Right cardiac atrium (tissue), 5 donors: ENCODE data around the gene PRR36. TPM values are rescaled to one million over a fixed set of nuclear protein-coding genes. Genes with fewer than 3 reads are reported as not detected.

ENCODE experiments used
- ATAC-seq, 2 donors: fragments of 200-7000 bp; cut with Tn5 transposase; one replicate each; pipeline versions ENCODE4 v1.8.0 to v1.9.1; 2020; ENCODE audit warnings: moderate library complexity in 2 of 2, mild to moderate bottlenecking in 1 of 2
- DNase-seq, 3 donors: peaks; one replicate each; pipeline ENCODE4 v3.0.0-alpha.2; 2020
- H3K27ac ChIP-seq: one replicate; pipeline ENCODE4 v1.5.1; 2013; ENCODE audit warnings: mild to moderate bottlenecking, low read length, control low read depth, moderate library complexity
- H3K27me3 ChIP-seq: one replicate; pipeline ENCODE4 v1.6.1; 2013; ENCODE audit not compliant: control insufficient read depth, insufficient read depth
- H3K4me1 ChIP-seq: one replicate; pipeline ENCODE4 v1.6.1; 2013; ENCODE audit warnings: low read length; ENCODE audit not compliant: control insufficient read depth, insufficient read depth
- H3K4me3 ChIP-seq: one replicate; pipeline ENCODE4 v1.5.1; 2013; ENCODE audit warnings: low read length, control low read depth
- H3K9me3 ChIP-seq: one replicate; pipeline ENCODE4 v1.6.1; 2013; ENCODE audit warnings: low read length; ENCODE audit not compliant: control insufficient read depth
- WGBS: extraction: QIAGEN DNeasy Blood & Tissue Kit; methylation state at CpG from one replicate; pipeline ENCODE4 v1.1.7; 2013; 5-methylcytosine and 5-hydroxymethylcytosine counted together
- intact Hi-C, 4 donors: fragments of 100-400 bp; cut with DNase I; formaldehyde crosslinking; loops; one replicate each; pipeline versions ENCODE4 v1.11.0 to v1.14.0; 2022 to 2023
- polyA plus RNA-seq: library from polyadenylated mRNA; stranded (reverse); fragments of 200-250 nt; gene quantifications from one replicate; pipeline ENCODE4 v1.2.3, GENCODE V29; 2013
- total RNA-seq, 4 donors: library from RNA; stranded (reverse); fragmentation: NEBNext Ultra II Directional; extraction: Animal tissue kit (Norgen Biotek cat#: 25700); gene quantifications; one replicate each; pipeline ENCODE4 v1.2.1, GENCODE V29; 2021
- donor health status: healthy with polysubstance abuse.
- donor health status: DM: no; HTN: yes; CAD: no.
- donor health status: DM: no; HTN: no; CAD: no.
- donor health status: DM: no; HTN: yes; CAD: no; lungs with severe emphysema.
- donor health status: DM: yes; HTN: yes; CAD: no.

Gene PRR36
- total and polyA plus RNA-seq, 5 donors, result 0.11 to 0.34 (median 0.29) TPM; not detected in 2

DNA sequence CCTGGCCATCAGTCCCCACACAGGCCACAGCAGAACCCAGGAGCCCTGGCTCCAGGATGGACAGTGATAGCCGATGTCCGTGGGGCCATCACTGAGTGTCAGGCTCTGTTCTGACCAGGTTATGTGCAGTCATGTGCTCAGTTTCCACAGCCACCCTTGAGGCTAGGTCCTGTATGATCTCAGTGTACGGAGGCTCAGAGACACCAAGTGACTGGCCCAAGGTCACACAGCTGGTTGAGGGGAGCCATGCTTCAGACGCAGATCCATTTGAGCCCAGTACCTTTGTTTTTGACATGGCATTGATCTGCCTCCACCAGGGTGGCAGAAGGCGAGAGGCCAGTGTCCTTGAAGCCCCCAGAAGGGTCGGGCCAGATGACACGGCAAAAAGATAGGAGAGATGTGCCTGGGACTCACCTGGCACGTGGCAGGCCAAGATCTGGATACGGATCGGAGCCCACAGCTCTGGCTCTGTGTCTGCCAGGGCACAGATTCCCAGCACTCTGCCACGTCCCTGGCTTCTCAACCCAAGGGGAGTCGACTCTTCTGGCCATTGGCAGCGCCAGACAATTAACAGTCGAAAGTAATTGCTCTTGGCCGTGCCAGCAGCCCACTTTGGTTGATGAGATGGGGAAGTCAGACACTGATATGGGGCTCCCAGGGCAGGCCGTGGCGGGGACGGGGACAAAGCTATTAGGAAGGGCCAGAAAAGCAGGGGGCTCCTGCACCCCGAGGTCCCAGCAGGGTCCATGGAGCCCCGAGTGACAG lies 28.6 kb downstream of the PRR36 start:
- 86% methylated on average over 20 of the region's 20 CpGs for WGBS
- H3K4me1 ChIP-seq, result no peaks in the 10 kb centered on the region
- no peak for ATAC-seq
- no peaks in the 10 kb centered on the region for H3K9me3 ChIP-seq
- DNase-seq, result no peak
- H3K27ac ChIP-seq, result no peak overlapping the region
- intact Hi-C loops, result no loop called here
- H3K27me3 ChIP-seq, result no peaks in the 10 kb centered on the region
- no peak overlapping the region for H3K4me3 ChIP-seq

DNA sequence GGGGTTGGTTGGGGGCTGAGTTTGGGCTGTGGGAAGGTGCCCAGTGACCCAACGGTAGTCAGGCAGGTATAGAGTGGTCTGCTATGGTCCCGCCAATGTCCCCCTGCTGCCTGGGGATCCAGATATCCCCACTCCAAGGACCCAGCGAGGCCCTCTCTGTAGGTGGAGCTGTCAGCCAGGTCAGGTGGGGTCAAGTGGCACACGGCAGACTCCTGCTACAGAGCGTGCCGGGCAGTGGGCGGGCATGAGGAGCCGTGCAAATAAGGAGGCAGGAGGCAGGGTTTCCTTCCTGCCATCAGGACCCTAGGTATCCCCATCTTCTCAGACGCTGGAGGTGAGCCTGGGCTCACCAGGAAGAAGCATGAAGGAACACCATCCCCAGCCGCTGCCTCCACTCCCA lies 29.2 kb downstream of the PRR36 start:
- ATAC-seq (no peak), DNase-seq (no peak)
- no peaks in the 10 kb centered on the region for H3K9me3 ChIP-seq
- 81% methylated on average over 10 of the region's 10 CpGs for WGBS
- no peaks in the 10 kb centered on the region for H3K27me3 ChIP-seq
- intact Hi-C loops, result no loop called here
- no peak overlapping the region for H3K27ac ChIP-seq
- no peak overlapping the region for H3K4me3 ChIP-seq
- no peaks in the 10 kb centered on the region for H3K4me1 ChIP-seq

DNA sequence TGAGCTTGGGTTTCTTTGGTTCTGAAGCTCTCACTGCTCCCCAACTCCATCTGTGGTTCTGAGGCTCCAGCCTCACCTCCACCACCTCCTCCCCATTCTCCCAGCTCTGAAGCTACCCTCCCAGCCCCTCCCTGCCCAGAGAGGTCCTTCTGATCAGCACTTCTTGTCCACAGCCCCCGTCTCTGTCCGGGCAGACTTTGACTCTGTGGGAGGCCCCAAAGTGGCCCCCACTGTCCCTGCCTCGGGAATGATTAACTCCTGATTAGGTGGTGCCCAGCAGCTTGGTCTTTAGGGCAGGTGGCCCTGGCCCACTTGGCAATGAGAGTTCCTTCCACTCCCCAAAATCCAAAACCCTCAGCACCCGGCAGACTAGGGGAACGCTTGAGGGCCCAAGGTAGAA lies 29.8 kb downstream of the PRR36 start:
- no peak overlapping the region for H3K4me3 ChIP-seq
- H3K4me1 ChIP-seq, result no peaks in the 10 kb centered on the region
- DNase-seq (no peak), ATAC-seq (no peak)
- no peaks in the 10 kb centered on the region for H3K9me3 ChIP-seq
- H3K27ac ChIP-seq, result no peak overlapping the region
- intact Hi-C loops, result no loop called here
- H3K27me3 ChIP-seq, result no peaks in the 10 kb centered on the region
- 86% methylated on average over 5 of the region's 5 CpGs for WGBS

DNA sequence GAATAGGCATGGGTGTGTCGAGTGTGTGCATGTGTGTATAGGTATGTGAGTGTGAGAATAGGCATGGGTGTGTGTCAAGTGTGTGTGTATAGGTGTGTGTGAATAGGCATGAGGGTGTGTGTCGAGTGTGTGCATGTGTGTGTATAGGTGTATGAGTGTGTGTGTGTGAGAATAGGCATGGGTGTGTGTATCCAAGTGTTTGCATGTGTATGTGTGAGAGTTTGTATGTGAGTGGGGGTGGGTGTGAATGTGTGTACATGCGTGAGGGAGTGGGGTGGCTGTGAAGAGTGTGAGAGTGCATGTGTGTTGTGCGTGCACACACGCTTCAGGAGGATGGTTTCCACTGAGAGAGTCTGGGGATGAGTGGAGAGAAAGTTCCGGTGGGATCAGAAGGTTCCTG lies 30.7 kb downstream of the PRR36 start:
- WGBS, result 93% methylated on average over 6 of the region's 6 CpGs

DNA sequence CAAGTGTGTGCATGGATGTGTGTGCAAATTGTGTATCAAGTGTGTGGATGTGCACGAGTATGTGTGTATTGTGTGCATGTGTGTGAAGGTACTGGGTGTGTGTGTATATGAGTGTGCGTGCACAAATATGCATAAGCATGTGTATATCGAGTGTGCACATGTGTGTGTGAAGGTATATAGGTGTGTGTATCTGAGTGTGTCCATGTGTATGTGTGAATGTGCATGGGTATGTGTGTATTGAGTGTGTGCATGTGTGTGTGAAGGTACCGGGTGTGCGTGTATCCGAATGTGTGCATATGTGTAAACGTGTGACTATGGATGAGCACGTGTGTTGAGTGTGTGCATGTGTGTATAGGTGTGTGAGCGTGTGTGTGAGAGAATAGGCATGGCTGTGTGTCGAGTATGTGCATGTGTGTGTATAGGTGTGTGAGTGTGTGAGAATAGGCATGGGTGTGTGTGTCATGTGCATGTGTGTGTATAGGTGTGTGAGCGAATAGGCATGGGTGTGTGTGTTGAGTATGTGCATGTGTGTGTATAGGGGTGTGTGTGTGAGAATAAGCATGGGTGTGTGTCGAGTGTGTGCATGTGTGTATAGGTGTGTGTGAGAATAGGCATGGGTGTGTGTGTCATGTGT lies 31.4 kb downstream of the PRR36 start:
- Histone ChIP-seq H3K4me1 (no peaks in the 10 kb centered on the region), H3K9me3 (no peaks in the 10 kb centered on the region), H3K27me3 (no peaks in the 10 kb centered on the region), H3K27ac (no peak overlapping the region), H3K4me3 (no peak overlapping the region)
- ATAC-seq (no peak), DNase-seq (no peak)
- 96% methylated on average over 12 of the region's 12 CpGs for WGBS
- intact Hi-C loops, result no loop called here

More for the DNA sequence above, 30.7 kb downstream of the PRR36 start:
- DNase-seq, result no peak
- Histone ChIP-seq H3K27me3 (no peaks in the 10 kb centered on the region), H3K9me3 (no peaks in the 10 kb centered on the region), H3K4me1 (no peaks in the 10 kb centered on the region), H3K4me3 (no peak overlapping the region), H3K27ac (no peak overlapping the region)
- ATAC-seq, result no peak
- intact Hi-C loops, result no loop called here

DNA sequence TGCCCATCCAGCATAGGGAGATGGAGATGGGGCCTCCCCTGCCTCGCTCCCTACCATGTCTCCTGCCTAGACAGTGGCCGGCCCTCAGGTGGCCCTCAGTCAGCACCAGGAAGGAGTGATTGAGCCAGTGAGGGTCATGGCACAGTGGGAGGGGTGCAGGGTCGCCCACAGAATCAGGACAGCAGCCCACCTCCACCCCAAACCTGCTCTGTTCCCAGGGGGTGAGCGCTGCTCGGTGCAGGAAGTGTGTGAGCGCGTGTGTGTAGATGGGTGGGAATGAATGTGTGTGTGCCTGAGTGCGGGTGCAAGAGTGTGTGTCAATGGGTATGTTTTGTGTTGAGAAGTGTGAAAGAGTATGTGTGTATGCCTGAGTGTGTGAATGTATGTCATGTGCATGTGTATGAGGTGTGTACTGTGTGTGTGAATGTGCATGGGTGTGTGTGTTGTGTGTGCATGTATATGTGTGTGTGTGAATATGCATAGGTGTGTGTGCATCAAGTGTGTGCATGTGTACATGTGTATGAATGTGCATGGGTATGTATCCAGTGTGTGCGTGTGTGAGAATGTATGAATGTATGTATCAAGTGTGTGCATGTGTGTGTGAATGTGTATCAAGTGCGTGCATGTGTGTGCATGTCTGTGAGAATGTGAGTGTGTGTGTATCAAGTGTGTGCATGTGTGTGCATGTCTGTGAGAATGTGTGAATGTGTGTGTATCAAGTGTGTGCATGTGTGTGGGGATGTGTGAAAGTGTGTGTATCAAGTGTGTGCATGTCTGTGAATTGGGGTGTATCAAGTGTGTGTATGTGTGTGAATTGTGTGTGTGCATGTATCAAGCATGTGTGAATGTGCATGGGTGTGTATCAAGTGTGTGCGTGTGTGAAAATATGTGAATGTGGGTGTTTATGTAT lies 32.2 kb downstream of the PRR36 start:
- no peak overlapping the region for H3K27ac ChIP-seq
- 92% methylated on average over 11 of the region's 11 CpGs for WGBS
- no peaks in the 10 kb centered on the region for H3K9me3 ChIP-seq
- no peak for ATAC-seq
- intact Hi-C loops, result no loop called here
- no peaks in the 10 kb centered on the region for H3K27me3 ChIP-seq
- H3K4me3 ChIP-seq, result no peak overlapping the region
- no peak for DNase-seq
- H3K4me1 ChIP-seq, result no peaks in the 10 kb centered on the region

DNA sequence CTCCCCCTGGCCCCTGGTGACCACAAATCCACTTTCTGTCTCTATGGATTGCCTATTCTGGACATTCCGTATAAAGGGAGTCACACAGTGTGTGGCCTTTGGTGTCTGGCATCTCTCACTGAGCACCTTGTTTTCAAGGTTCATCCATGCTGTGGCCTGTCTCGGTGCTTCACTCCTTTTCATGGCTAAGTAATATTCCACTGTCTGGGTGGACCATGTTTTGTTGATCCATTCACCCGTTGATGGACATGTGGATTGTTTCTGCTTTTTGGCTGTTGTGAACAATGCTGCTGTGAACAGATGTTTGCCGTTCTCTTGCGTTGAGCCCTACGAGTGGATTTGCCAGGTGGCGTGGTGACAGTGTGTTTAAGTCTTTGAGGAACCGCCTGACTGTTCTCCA lies 33.6 kb downstream of the PRR36 start:
- no peak for DNase-seq
- no peak overlapping the region for H3K27ac ChIP-seq
- ATAC-seq, result no peak

DNA sequence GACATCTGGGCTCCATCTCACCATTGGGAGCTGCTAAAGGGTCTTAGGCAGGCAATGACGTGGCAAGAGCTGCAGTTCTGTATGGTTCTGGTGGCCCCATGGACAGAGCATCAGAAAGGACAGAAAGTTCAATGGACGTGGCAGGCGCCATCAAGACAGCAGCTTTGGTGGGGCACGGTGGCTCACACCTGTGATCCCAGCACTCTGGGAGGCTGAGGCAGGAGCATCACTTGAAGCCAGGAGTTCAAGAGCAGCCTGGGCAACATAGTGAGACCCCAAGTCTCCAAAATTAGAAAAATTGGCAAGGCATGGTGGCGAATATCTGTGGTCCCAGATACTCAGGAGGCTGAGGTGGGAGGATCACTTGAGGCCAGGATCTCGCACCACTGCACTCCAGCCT lies 34.7 kb downstream of the PRR36 start:
- Histone ChIP-seq H3K27ac (no peak overlapping the region), H3K9me3 (no peaks in the 10 kb centered on the region), H3K4me3 (no peak overlapping the region), H3K4me1 (no peaks in the 10 kb centered on the region), H3K27me3 (no peaks in the 10 kb centered on the region)
- ATAC-seq, result no peak
- WGBS, result 92% methylated on average over 6 of the region's 6 CpGs
- DNase-seq, result no peak
- intact Hi-C loops, result no loop called here

More for the DNA sequence above, 33.6 kb downstream of the PRR36 start:
- Histone ChIP-seq H3K27me3 (no peaks in the 10 kb centered on the region), H3K4me3 (no peak overlapping the region), H3K4me1 (no peaks in the 10 kb centered on the region), H3K9me3 (no peaks in the 10 kb centered on the region)
- intact Hi-C loops, result no loop called here
- whole genome bisulfite sequencing, result 84% methylated on average over 8 of the region's 8 CpGs

DNA sequence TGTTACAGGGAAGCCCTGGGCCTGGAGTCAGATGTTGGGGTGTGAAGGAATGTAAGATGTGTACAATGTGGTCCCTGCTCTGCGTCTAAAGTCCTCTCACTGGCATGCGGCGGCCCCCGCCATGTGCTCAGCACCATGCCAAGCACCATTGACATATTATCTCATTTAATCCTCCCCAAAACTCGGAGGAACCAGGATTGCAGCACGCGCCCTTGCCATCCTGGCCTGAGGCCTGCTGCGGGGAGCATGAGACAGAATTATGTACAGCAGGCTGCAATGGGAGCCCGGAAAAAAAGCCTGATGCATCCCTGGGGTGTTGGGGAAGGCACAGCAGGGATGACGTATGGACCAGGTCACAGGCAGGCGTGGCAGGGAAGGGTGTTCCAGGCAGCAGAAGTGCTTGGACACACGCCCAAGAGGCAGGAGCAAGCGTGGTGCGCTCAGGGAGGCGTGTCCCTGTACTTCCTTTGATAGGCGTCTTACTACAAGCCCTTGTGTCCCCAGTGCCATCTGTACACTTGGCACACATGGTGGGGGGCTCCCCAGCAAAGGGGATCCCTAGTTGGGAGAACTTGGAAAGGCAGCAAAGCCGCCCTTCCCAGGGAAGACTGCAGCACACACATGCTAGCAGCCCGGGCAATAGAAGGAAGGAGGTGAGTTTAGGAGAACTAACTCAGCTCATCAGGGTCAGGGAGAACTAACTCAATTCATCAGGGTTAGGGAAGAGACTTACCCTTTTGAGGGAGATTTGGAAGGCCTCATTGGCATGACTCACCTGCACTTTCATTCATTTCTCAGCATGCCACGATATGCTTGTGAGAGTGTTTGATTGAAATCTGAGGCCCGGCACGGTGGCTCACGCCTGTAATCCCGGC lies 40.7 kb downstream of the PRR36 start:
- Histone ChIP-seq H3K4me1 (peaks cover 7% of the 10 kb centered on the region), H3K27ac (no peak overlapping the region), H3K4me3 (no peak overlapping the region), H3K9me3 (no peaks in the 10 kb centered on the region), H3K27me3 (no peaks in the 10 kb centered on the region)
- DNase-seq, result peak; percentile 84 to 89 (median 84)
- intact Hi-C loops, result no loop called here
- WGBS, result 69% methylated on average over 23 of the region's 23 CpGs
- ATAC-seq, result peak; percentile 10 to 56

DNA sequence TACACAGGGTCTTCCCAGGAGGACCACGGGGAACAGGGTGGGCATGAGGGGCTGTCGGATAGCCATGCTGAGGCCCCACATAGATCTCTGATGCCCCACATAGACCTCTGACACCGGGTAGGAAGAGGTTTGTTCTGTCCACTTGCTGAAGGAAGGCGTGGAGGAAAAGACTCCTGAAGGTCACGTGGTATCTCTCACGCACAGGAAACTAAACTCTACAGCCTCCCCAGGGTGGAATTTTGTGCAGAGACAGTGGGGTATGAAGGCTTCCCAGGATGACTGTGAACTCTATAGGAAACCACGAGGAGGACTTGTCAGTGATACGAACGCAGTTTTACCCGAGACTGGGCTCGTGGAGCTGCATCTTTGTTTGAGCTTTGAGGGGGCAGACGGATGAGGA lies 41.4 kb downstream of the PRR36 start:
- H3K4me3 ChIP-seq, result no peak overlapping the region
- H3K9me3 ChIP-seq, result no peaks in the 10 kb centered on the region
- intact Hi-C loops, result no loop called here
- H3K4me1 ChIP-seq, result peaks cover 7% of the 10 kb centered on the region
- no peak overlapping the region for H3K27ac ChIP-seq
- no peak for ATAC-seq
- DNase-seq, result no peak
- WGBS, result 54% methylated on average over 12 of the region's 12 CpGs
- no peaks in the 10 kb centered on the region for H3K27me3 ChIP-seq
